ENCODE results near the gene TTPAL.

DNA sequence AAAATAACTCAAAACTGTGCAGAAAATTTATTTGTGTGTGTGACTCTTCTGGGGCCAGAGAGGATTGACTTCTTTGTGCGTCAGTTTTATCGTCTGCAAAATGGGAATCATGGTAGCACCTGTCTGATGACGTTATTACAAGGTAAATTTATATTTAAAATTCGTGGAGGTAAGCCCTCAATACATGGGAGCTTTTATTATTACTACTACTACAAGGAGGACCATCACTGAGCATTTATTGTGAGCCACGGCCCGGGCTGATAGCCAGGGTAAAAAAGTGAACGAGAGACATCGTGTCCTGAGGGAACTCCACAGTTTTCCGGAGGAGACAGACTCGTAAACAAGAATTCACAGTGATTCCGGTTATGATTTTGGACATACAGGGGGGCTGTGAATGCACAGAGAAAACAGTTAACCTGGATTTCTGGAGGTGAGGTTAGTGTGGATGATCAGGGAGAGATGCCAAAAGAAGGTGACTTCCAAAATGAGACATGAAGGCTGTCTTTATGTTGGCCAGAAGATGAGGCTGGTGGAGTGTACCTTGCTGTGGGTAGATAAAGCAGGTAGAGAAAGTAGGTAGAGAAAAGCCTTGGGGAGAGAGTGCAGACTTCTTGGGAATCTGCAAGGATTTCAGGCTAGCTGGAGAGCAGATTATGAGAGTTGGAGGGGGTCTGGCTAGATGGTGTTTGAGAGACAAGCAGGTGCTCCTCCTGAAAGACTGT lies 56.7 kb downstream of the TTPAL start:
- TF ChIP-seq, protein P1, sequence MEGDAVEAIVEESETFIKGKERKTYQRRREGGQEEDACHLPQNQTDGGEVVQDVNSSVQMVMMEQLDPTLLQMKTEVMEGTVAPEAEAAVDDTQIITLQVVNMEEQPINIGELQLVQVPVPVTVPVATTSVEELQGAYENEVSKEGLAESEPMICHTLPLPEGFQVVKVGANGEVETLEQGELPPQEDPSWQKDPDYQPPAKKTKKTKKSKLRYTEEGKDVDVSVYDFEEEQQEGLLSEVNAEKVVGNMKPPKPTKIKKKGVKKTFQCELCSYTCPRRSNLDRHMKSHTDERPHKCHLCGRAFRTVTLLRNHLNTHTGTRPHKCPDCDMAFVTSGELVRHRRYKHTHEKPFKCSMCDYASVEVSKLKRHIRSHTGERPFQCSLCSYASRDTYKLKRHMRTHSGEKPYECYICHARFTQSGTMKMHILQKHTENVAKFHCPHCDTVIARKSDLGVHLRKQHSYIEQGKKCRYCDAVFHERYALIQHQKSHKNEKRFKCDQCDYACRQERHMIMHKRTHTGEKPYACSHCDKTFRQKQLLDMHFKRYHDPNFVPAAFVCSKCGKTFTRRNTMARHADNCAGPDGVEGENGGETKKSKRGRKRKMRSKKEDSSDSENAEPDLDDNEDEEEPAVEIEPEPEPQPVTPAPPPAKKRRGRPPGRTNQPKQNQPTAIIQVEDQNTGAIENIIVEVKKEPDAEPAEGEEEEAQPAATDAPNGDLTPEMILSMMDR (IDR thresholded peaks at IDR 0.05) = no peak
- TF ChIP-seq ZFX (IDR thresholded peaks at IDR 0.05; ENCODE audit: borderline replicate concordance) = no peak
